K562 (cell line): ENCODE results near the gene B3GAT2. TPM values are rescaled to one million over a fixed set of nuclear protein-coding genes. Genes with fewer than 3 reads are reported as not detected.

ENCODE experiments used
- ATAC-seq: fragments of 200-7000 bp; cut with Tn5 transposase; 3 replicates; pipeline ENCODE4 v1.9.1; 2020; ENCODE audit warnings: moderate library complexity
- BruUV-seq: library from RNA; stranded (reverse); fragments of 400-500 nt; replicated peaks from 2 replicates; lab custom pipeline; 2021; lab: Mats Ljungman, UMichigan
- CTCF ChIA-PET: fragments of 300-600 bp; formaldehyde crosslinking; extraction: SDS; loops from one replicate; lab custom pipeline; 2021; ENCODE audit warnings: low intra/inter-chr PET ratio; lab: Yijun Ruan, JAX
- POLR2A ChIA-PET: fragments of 300-600, 350-650 bp; sonication (Branson Sonifier 250); formaldehyde crosslinking; extraction: SDS; loops from one replicate; lab custom pipeline; 2021; ENCODE audit warnings: antibody characterized with exemption, inconsistent platforms; lab: Yijun Ruan, JAX
- DNase-seq, 4 experiments: peaks; one replicate each; pipeline versions ENCODE4 v3.0.0 to v3.0.0-alpha.2; 2011 to 2018; ENCODE audit warnings: low spot score in 3 of 4, mixed read lengths in 3 of 4; ENCODE audit errors: extremely low read depth in 1 of 4
- FAIRE-seq: peaks from 2 replicates; lab custom pipeline; 2011; peaks lifted over from hg19 to GRCh38; lab: Jason Lieb, UNC
- H2AFZ ChIP-seq: 2 replicates; pipeline ENCODE4 v1.6.0; 2011; ENCODE audit warnings: low read depth, low read length, control low read depth, inconsistent platforms
- H3K27ac ChIP-seq: fragments of 200-600 bp; 3 replicates; pipeline ENCODE4 v1.8.0; 2011; ENCODE audit warnings: low read depth, mild to moderate bottlenecking, control low read depth, inconsistent platforms, low read length, moderate library complexity, mixed read lengths; ENCODE audit errors: extremely low read depth
- H3K27me3 ChIP-seq, 2 experiments: fragments of 300-600 bp in 1 of 2; 2 replicates in 1 of 2; 3 replicates in 1 of 2; pipeline versions ENCODE4 v1.6.0 to v1.8.0; 2011; ENCODE audit warnings: inconsistent platforms in 2 of 2, low read length in 2 of 2, mild to moderate bottlenecking in 1 of 2, mixed read lengths in 1 of 2, moderate library complexity in 1 of 2; ENCODE audit not compliant: control insufficient read depth in 2 of 2, insufficient read depth in 2 of 2
- H3K36me3 ChIP-seq: fragments of 300-600 bp; 3 replicates; pipeline ENCODE4 v1.8.0; 2011; ENCODE audit warnings: mild to moderate bottlenecking, low read length, inconsistent platforms; ENCODE audit not compliant: control insufficient read depth, insufficient read depth
- H3K4me1 ChIP-seq, 2 experiments: fragments of 200-600 bp in 1 of 2; replicated peaks in 1 of 2; 2 replicates in 1 of 2; 3 replicates in 1 of 2; pipeline versions ENCODE4 v1.5.1 to v1.8.0; 2011; ENCODE audit warnings: inconsistent platforms in 2 of 2, low read length in 2 of 2, mild to moderate bottlenecking in 1 of 2, mixed read lengths in 1 of 2, moderate library complexity in 1 of 2; ENCODE audit not compliant: control insufficient read depth in 2 of 2, insufficient read depth in 2 of 2
- H3K4me2 ChIP-seq: 2 replicates; pipeline ENCODE4 v1.6.1; 2011; ENCODE audit warnings: low read length, control low read depth, inconsistent platforms, mixed read lengths; ENCODE audit not compliant: insufficient read depth
- H3K4me3 ChIP-seq: fragments of 200-600 bp; sonication (generic), shearing (Covaris generic); 2 replicates; pipeline ENCODE4 v1.5.1; 2016; ENCODE audit warnings: control low read depth, inconsistent platforms
- H3K79me2 ChIP-seq: fragments of 200-600 bp; 3 replicates; pipeline ENCODE4 v1.8.0; 2011; ENCODE audit warnings: low read length, inconsistent platforms; ENCODE audit not compliant: control insufficient read depth, insufficient read depth
- H3K9ac ChIP-seq, 2 experiments: 2 replicates each; pipeline versions ENCODE4 v1.6.0 to v1.6.1; 2011; ENCODE audit warnings: low read depth in 2 of 2, low read length in 2 of 2, control low read depth in 1 of 2, inconsistent platforms in 1 of 2, mild to moderate bottlenecking in 1 of 2, mixed read lengths in 1 of 2; ENCODE audit not compliant: insufficient read depth in 1 of 2
- H3K9me1 ChIP-seq: one replicate; pipeline ENCODE4 v1.6.0; 2011; ENCODE audit warnings: inconsistent platforms, mild to moderate bottlenecking, low read length, moderate library complexity; ENCODE audit not compliant: control insufficient read depth, insufficient read depth
- H3K9me3 ChIP-seq: replicated peaks from 2 replicates; pipeline ENCODE4 v1.5.1; 2011; ENCODE audit warnings: low read depth, low read length, inconsistent platforms; ENCODE audit not compliant: control insufficient read depth, insufficient read depth
- H4K20me1 ChIP-seq: replicated peaks from 2 replicates; pipeline ENCODE4 v1.6.1; 2011; ENCODE audit warnings: low read length, inconsistent platforms, mixed read lengths; ENCODE audit not compliant: control insufficient read depth, insufficient read depth
- ADNP ChIP-seq: fragments of 200-800 bp; sonication (Bioruptor generic); IDR thresholded peaks from 2 replicates; pipeline ENCODE4 v1.6.1; 2016; ENCODE audit warnings: missing genetic modification characterization, missing compliant biosample characterization
- BMI1 ChIP-seq: fragments of 150-350 bp; IDR thresholded peaks from 2 replicates; pipeline ENCODE4 v1.6.1; 2014; ENCODE audit warnings: low read length
- CEBPB ChIP-seq: fragments of 450-650 bp; IDR thresholded peaks from 2 replicates; pipeline ENCODE4 v1.6.1; 2016; ENCODE audit warnings: missing genetic modification characterization, missing compliant biosample characterization
- COPS2 ChIP-seq: fragments of 450-650 bp; conservative IDR thresholded peaks from 2 replicates; pipeline ENCODE4 v1.6.1; 2016; ENCODE audit warnings: mild to moderate bottlenecking, moderate library complexity
- ELF4 ChIP-seq: fragments of 450-650 bp; formaldehyde crosslinking; IDR thresholded peaks from 2 replicates; pipeline ENCODE4 v1.4.0; 2022; ENCODE audit warnings: missing genetic modification characterization
- HMG20A ChIP-seq: fragments of 450-650 bp; formaldehyde crosslinking; conservative IDR thresholded peaks from 2 replicates; pipeline ENCODE4 v1.4.0; 2020; ENCODE audit warnings: mild to moderate bottlenecking, mixed read lengths
- KAT8 ChIP-seq: fragments of 450-650 bp; IDR thresholded peaks from 2 replicates; pipeline ENCODE4 v1.6.1; 2016; ENCODE audit warnings: low read depth, mild to moderate bottlenecking
- KDM5B ChIP-seq: fragments of 200-600 bp; sonication (generic); IDR thresholded peaks from 2 replicates; pipeline ENCODE4 v1.6.1; 2012; ENCODE audit warnings: low read depth, mild to moderate bottlenecking, moderate library complexity, low read length, control low read depth, inconsistent platforms; ENCODE audit not compliant: insufficient replicate concordance
- KLF13 ChIP-seq: fragments of 450-650 bp; IDR thresholded peaks from 2 replicates; pipeline ENCODE4 v1.6.1; 2016; ENCODE audit warnings: missing genetic modification characterization, low read depth, mild to moderate bottlenecking, missing compliant biosample characterization, moderate library complexity, borderline replicate concordance
- NFE2L1 ChIP-seq: fragments of 450-650 bp; IDR thresholded peaks from 2 replicates; pipeline ENCODE4 v1.6.1; 2016; ENCODE audit warnings: missing genetic modification characterization, low read depth, mild to moderate bottlenecking, missing compliant biosample characterization, moderate library complexity, borderline replicate concordance
- RBM22 ChIP-seq: fragments of 200-400 bp; formaldehyde crosslinking; IDR thresholded peaks from 2 replicates; pipeline ENCODE4 v1.6.1; 2018; ENCODE audit warnings: low read length, low read depth; ENCODE audit not compliant: poor library complexity, severe bottlenecking
- RBM34 ChIP-seq: fragments of 200-400 bp; formaldehyde crosslinking; IDR thresholded peaks from 2 replicates; pipeline ENCODE4 v1.6.1; 2018; ENCODE audit warnings: low read length, borderline replicate concordance; ENCODE audit not compliant: insufficient read depth
- TRIM24 ChIP-seq, 2 experiments: fragments of 450-650 bp; IDR thresholded peaks; 2 replicates each; pipeline ENCODE4 v1.6.1; 2016
- U2AF2 ChIP-seq: fragments of 200-400 bp; formaldehyde crosslinking; optimal IDR thresholded peaks from 2 replicates; pipeline ENCODE3; 2017; ENCODE audit warnings: low read depth, mild to moderate bottlenecking, low read length
- ZNF76 ChIP-seq: fragments of 250-450 bp; sonication (Bioruptor Pico); IDR thresholded peaks from 2 replicates; pipeline ENCODE4 v1.4.0; 2020; ENCODE audit warnings: mild to moderate bottlenecking, moderate library complexity, borderline replicate concordance
- WGBS: fragments of 100-300 bp; shearing (Covaris generic); methylation state at CpG from one replicate; pipeline ENCODE4 v1.1.6; 2016; ENCODE audit warnings: low coverage, mixed read lengths; ENCODE audit not compliant: insufficient coverage; ENCODE audit errors: missing lambda C conversion rate; 5-methylcytosine and 5-hydroxymethylcytosine counted together
- in situ Hi-C: fragments of 300-500 bp; cut with MboI; formaldehyde crosslinking; loops from 4 replicates; pipeline ENCODE4 v1.15.0; 2018; ENCODE audit warnings: inconsistent platforms, mixed read lengths
- intact Hi-C: fragments of 100-400 bp; cut with micrococcal nuclease; formaldehyde crosslinking; loops from 2 replicates; pipeline ENCODE4 v1.14.2; 2022
- polyA plus RNA-seq, 8 experiments: library from polyadenylated mRNA; depleted of rRNA in 4 of 8; stranded (reverse) in 5 of 8; unstranded in 3 of 8; fragments of >200 nt; fragmentation: Nextera tagmentation in 2 of 8; fragmentation: Illumina TruSeq in 1 of 8; extraction: Ambion mirVana in 2 of 8; extraction: Trizol in 1 of 8; gene quantifications; 2 replicates each; pipeline versions ENCODE4 v1.2.1 to v1.2.3, GENCODE V29; 2011 to 2014; ENCODE audit warnings: inconsistent platforms in 1 of 8, missing spikeins in 1 of 8
- total RNA-seq, 7 experiments: library from RNA; depleted of rRNA in 6 of 7; stranded (reverse); fragments of >200 nt in 6 of 7; fragmentation: Illumina TruSeq in 2 of 7; extraction: Trizol in 2 of 7; gene quantifications; 2 replicates each; pipeline versions ENCODE4 v1.2.1 to v1.2.3, GENCODE V29; 2011 to 2021; ENCODE audit warnings: low replicate concordance in 1 of 7
- TF ChIP-seq, protein P1 (sequence below): sonication (generic); formaldehyde crosslinking; IDR thresholded peaks from 2 replicates; pipeline ENCODE4 v1.8.0; 2022; ENCODE audit warnings: missing genetic modification reagents, mild to moderate bottlenecking, moderate library complexity, borderline replicate concordance
- TF ChIP-seq, protein P2 (sequence below): sonication (generic); formaldehyde crosslinking; IDR thresholded peaks from 2 replicates; pipeline ENCODE4 v1.4.0; 2020; ENCODE audit warnings: mild to moderate bottlenecking, missing genetic modification reagents
- TF ChIP-seq, protein P3 (sequence below): sonication (generic); IDR thresholded peaks from 2 replicates; pipeline ENCODE4 v1.6.1; 2016
- TF ChIP-seq, protein P4 (sequence below): fragments of 450-650 bp; IDR thresholded peaks from 2 replicates; pipeline ENCODE4 v1.6.1; 2018; ENCODE audit warnings: mild to moderate bottlenecking, low read depth; ENCODE audit not compliant: partially characterized antibody

The B3GAT2 gene
- total and polyA plus RNA-seq, 9 of the 15 experiments (the other 6 are each of a cell fraction or from before 2014, with no cell fraction given): 0.01 to 0.43 (median 0.04) TPM; not detected in 4

DNA sequence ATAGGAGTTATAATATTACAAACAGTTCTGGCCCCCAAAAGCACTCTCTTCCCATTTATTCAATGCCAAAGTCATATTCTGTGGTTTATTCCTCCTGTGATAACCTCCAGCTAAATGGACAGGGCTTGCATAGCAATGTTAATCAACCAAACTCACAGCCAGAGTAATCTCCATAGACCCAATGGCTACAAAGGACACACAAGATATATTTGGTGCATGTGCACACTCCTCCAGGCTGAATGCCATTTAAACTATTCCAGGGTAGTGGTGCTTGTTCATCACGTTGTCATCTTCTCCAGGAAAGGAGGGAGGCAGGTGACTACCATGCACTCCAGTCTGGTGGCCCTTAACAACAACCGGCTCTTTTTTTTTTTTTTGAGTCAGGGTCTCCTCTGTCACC, 56.8 kb downstream of the B3GAT2 start:
- Histone ChIP-seq H2AFZ (no peak overlapping the region), H3K36me3 (no peaks in the 10 kb centered on the region), H3K4me2 (no peak overlapping the region), H3K79me2 (no peaks in the 10 kb centered on the region), H3K27ac (no peak overlapping the region)
- intact Hi-C loops: no loop called here
- FAIRE-seq: no peak
- TF ChIP-seq ZNF76: no peak
- no peak for TF ChIP-seq HMG20A (CRISPR knock-in tag)
- no peak for TF ChIP-seq COPS2
- no peak for TF ChIP-seq ELF4 (CRISPR knock-in tag)
- no peak for TF ChIP-seq CEBPB (tag)
- TF ChIP-seq, protein P1, sequence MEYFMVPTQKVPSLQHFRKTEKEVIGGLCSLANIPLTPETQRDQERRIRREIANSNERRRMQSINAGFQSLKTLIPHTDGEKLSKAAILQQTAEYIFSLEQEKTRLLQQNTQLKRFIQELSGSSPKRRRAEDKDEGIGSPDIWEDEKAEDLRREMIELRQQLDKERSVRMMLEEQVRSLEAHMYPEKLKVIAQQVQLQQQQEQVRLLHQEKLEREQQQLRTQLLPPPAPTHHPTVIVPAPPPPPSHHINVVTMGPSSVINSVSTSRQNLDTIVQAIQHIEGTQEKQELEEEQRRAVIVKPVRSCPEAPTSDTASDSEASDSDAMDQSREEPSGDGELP (CRISPR knock-in tag): no peak
- TF ChIP-seq BMI1: no peak
- no peak for TF ChIP-seq KAT8
- no peak for TF ChIP-seq U2AF2
- TF ChIP-seq, protein P2, sequence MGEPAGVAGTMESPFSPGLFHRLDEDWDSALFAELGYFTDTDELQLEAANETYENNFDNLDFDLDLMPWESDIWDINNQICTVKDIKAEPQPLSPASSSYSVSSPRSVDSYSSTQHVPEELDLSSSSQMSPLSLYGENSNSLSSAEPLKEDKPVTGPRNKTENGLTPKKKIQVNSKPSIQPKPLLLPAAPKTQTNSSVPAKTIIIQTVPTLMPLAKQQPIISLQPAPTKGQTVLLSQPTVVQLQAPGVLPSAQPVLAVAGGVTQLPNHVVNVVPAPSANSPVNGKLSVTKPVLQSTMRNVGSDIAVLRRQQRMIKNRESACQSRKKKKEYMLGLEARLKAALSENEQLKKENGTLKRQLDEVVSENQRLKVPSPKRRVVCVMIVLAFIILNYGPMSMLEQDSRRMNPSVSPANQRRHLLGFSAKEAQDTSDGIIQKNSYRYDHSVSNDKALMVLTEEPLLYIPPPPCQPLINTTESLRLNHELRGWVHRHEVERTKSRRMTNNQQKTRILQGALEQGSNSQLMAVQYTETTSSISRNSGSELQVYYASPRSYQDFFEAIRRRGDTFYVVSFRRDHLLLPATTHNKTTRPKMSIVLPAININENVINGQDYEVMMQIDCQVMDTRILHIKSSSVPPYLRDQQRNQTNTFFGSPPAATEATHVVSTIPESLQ: no peak
- no peak for TF ChIP-seq ADNP (tag)
- no peak for TF ChIP-seq KLF13 (tag)
- no peak for TF ChIP-seq NFE2L1 (tag)
- no peak for TF ChIP-seq RBM34
- TF ChIP-seq, protein P3, sequence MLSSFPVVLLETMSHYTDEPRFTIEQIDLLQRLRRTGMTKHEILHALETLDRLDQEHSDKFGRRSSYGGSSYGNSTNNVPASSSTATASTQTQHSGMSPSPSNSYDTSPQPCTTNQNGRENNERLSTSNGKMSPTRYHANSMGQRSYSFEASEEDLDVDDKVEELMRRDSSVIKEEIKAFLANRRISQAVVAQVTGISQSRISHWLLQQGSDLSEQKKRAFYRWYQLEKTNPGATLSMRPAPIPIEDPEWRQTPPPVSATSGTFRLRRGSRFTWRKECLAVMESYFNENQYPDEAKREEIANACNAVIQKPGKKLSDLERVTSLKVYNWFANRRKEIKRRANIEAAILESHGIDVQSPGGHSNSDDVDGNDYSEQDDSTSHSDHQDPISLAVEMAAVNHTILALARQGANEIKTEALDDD: no peak
- TF ChIP-seq, protein P4, sequence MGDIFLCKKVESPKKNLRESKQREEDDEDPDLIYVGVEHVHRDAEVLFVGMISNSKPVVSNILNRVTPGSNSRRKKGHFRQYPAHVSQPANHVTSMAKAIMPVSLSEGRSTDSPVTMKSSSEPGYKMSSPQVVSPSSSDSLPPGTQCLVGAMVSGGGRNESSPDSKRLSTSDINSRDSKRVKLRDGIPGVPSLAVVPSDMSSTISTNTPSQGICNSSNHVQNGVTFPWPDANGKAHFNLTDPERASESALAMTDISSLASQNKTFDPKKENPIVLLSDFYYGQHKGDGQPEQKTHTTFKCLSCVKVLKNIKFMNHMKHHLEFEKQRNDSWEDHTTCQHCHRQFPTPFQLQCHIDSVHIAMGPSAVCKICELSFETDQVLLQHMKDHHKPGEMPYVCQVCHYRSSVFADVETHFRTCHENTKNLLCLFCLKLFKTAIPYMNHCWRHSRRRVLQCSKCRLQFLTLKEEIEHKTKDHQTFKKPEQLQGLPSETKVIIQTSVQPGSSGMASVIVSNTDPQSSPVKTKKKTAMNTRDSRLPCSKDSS: no peak
- TF ChIP-seq TRIM24 (IDR thresholded peaks at IDR 0.05): no peak
- TF ChIP-seq KDM5B: no peak
- no peak for TF ChIP-seq RBM22
- TF ChIP-seq, all 486 proteins: peak for 0
- 0% methylated on average over 2 of the region's 2 CpGs for WGBS
- no peak for ATAC-seq
- in situ Hi-C loops: no loop called here
- H3K4me1 ChIP-seq: no peaks in the 10 kb centered on the region
- H3K27me3 ChIP-seq: no peaks in the 10 kb centered on the region
- no TSS peak for BruUV-seq
- ChIA-PET CTCF (interaction anchor here (0.6 kb wide), 1 partner anchor 63 kb away, joined by 3 read pairs; no protein-coding TSS in a partner anchor), POLR2A (no interaction called here)
- no peaks in the 10 kb centered on the region for H4K20me1 ChIP-seq
- H3K9me3 ChIP-seq: no peaks in the 10 kb centered on the region
- H3K9ac ChIP-seq: no peak overlapping the region
- no peaks in the 10 kb centered on the region for H3K9me1 ChIP-seq
- DNase-seq: no peak
- H3K4me3 ChIP-seq: no peak overlapping the region
